MCF 10A (cell line): ENCODE results near the gene TRIM34. TPM values are rescaled to one million over a fixed set of nuclear protein-coding genes. Genes with fewer than 3 reads are reported as not detected.

Source experiments
- BruUV-seq: library from RNA; stranded (reverse); fragments of 400-500 nt; replicated peaks from 2 replicates; lab custom pipeline; 2021; lab: Mats Ljungman, UMichigan
- CTCF ChIA-PET: fragments of 300-600 bp; sonication (Branson Sonifier 250); formaldehyde crosslinking; extraction: SDS; loops from one replicate; lab custom pipeline; 2021; ENCODE audit warnings: antibody characterized with exemption, inconsistent platforms; lab: Yijun Ruan, JAX
- POLR2A ChIA-PET: fragments of 300-600, 350-650 bp; sonication (Branson Sonifier 250); formaldehyde crosslinking; extraction: SDS; loops from one replicate; lab custom pipeline; 2020; ENCODE audit warnings: antibody characterized with exemption, inconsistent platforms; lab: Yijun Ruan, JAX
- DNase-seq: peaks from one replicate; pipeline ENCODE4 v3.0.0-alpha.2; 2018; ENCODE audit not compliant: unreplicated experiment
- H3K27ac Mint-ChIP-seq: one replicate; pipeline ENCODE4 v1.8.0; 2022; ENCODE audit warnings: mild to moderate bottlenecking, low read depth, mixed read lengths; ENCODE audit not compliant: unreplicated experiment
- H3K27me3 Mint-ChIP-seq: one replicate; pipeline ENCODE4 v1.8.0; 2022; ENCODE audit warnings: mixed read lengths; ENCODE audit not compliant: insufficient read depth, unreplicated experiment
- H3K36me3 Mint-ChIP-seq: one replicate; pipeline ENCODE4 v1.8.0; 2022; ENCODE audit warnings: mild to moderate bottlenecking, moderate library complexity, mixed read lengths; ENCODE audit not compliant: insufficient read depth, unreplicated experiment
- H3K4me1 Mint-ChIP-seq: one replicate; pipeline ENCODE4 v1.8.0; 2022; ENCODE audit warnings: mixed read lengths; ENCODE audit not compliant: insufficient read depth, unreplicated experiment
- H3K4me3 Mint-ChIP-seq: one replicate; pipeline ENCODE4 v1.8.0; 2022; ENCODE audit warnings: mild to moderate bottlenecking, moderate library complexity, mixed read lengths; ENCODE audit not compliant: unreplicated experiment
- H3K9me3 Mint-ChIP-seq: one replicate; pipeline ENCODE4 v1.8.0; 2022; ENCODE audit warnings: mixed read lengths; ENCODE audit not compliant: unreplicated experiment
- CTCF ChIP-seq: fragments of 200-600 bp; IDR thresholded peaks from one replicate; pipeline ENCODE4 v1.8.0; 2022; ENCODE audit warnings: antibody characterized with exemption, mild to moderate bottlenecking; ENCODE audit not compliant: unreplicated experiment
- intact Hi-C: fragments of 100-400 bp; cut with micrococcal nuclease; formaldehyde crosslinking; loops from 2 replicates; pipeline ENCODE4 v1.14.1; 2022
- total RNA-seq: library from RNA; stranded (reverse); gene quantifications from 2 replicates; pipeline ENCODE4 v1.2.3, GENCODE V29; 2022

Gene TRIM34
- total RNA-seq, 1 experiment from 2014 or later: 0.96 TPM

DNA sequence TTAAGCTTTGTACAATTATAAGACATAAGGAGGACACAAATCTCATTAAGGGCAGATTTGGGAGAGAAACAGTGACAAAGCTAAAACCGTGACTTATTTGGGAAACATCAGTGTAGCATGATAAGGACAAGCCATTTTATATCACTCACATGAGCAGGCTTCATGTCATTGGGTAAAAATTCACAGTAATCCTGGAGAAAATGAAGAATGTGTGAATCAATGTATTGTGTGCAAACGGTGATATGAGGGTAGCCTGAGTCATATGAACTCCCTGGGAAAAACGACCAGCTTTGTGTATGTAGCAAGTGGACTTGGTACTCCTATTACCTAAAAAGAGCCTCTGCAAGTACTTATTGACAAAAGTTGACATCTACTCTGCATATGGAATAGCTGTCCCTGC lies 6.0 kb upstream of the TRIM34 start:
- Mint-ChIP-seq H3K36me3 (no peaks in the 10 kb centered on the region), H3K9me3 (no peaks in the 10 kb centered on the region), H3K27me3 (no peaks in the 10 kb centered on the region), H3K4me1 (peaks cover 17% of the 10 kb centered on the region), H3K27ac (no peak overlapping the region), H3K4me3 (no peak overlapping the region)
- ChIA-PET CTCF (interaction anchor here (0.8 to 1.1 kb wide), 4 partner anchors 10 to 143 kb away, joined by 3 to 4 read pairs (median 4); no protein-coding TSS in a partner anchor), POLR2A (interaction anchor here (0.9 to 4.3 kb wide), 3 partner anchors 13 to 66 kb away, joined by 3 to 14 read pairs (median 3); partner anchors contain the start of gene TRIM5)
- no TSS peak for BruUV-seq
- TF ChIP-seq CTCF: no peak
- no peak for DNase-seq
- intact Hi-C loops: no loop called here

DNA sequence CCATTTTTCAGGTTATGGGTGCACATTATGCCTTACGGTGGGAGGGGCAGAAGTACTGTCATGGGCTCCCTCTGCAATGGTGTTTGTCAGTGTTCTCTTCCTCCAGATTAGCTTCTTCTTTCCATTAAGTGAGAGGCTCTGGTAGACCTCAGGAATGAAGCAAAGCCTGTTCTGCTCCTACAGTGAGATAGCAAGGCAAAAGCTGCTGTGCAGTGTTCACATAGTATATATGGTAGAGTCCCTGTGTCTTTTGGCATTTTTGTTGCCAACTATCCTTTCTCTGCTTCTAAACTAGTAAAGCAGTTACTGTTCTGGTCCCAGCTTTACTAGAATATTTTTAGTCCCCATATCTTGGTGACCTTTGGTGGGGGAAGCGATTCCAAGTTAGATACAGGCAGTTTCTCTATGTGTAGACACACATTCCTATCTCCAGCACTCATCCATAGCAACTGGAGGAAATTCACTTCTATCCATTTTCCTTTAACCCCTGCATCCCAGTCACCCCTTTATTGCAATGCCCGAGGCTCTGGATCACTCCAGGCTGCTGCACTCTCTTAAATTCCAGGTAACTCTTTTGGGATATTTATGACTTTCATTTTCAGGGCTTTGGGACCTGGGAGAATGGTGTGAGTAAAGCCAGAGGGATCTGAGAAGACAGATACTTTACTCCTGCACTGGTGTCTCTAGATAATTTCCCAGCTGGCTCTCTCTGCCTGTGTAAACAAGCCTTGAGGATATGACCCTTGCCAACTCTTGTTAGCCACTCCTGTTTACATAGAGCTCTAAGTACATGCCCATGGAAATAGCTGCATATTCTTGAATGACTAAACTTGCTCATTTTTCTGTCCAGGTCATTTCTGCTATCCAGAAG lies 3.9 kb upstream of the TRIM34 start:
- ChIA-PET CTCF (interaction anchor here (0.7 to 3.4 kb wide), 9 partner anchors 15 to 188 kb away, joined by 3 to 16 read pairs (median 5); partner anchors contain the start of genes OR52N2 and TRIM5), POLR2A (interaction anchor here (1.1 to 4.3 kb wide), 5 partner anchors 15 to 69 kb away, joined by 3 to 14 read pairs (median 11); partner anchors contain the start of genes TRIM22, TRIM5 and TRIM6)
- intact Hi-C loops: no loop called here
- H3K4me3 Mint-ChIP-seq: no peak overlapping the region
- DNase-seq: peak; percentile 69
- peak overlapping the region; percentile 30 for H3K27ac Mint-ChIP-seq
- no peaks in the 10 kb centered on the region for H3K27me3 Mint-ChIP-seq
- no peaks in the 10 kb centered on the region for H3K36me3 Mint-ChIP-seq
- H3K9me3 Mint-ChIP-seq: no peaks in the 10 kb centered on the region
- H3K4me1 Mint-ChIP-seq: peaks cover 24% of the 10 kb centered on the region
- no peak for TF ChIP-seq CTCF
- no TSS peak for BruUV-seq

DNA sequence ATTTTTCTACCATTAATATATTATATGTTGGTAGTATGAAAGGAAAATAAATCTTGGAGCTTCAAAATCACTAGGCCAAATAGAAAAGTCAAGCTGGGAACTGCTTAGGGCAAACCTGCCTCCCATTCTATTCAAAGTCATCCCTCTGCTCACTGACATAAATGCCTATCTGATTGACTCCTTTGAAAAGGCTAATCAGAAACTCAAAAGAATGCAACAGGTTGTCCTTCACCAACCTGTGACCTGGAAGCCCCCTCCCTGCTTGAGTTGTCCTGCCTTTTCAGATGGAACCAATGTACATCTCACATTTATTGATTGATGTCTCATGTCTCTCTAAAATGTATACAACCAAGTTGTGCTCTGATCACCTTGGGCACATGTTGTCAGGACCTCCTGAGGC lies 3.2 kb upstream of the TRIM34 start:
- POLR2A ChIA-PET: interaction anchor here (1.8 to 4.3 kb wide), 4 partner anchors 16 to 68 kb away, joined by 6 to 14 read pairs (median 11); partner anchors contain the start of genes TRIM22, TRIM5 and TRIM6
- no TSS peak for BruUV-seq

More for the DNA sequence above, 3.2 kb upstream of the TRIM34 start:
- H3K4me1 Mint-ChIP-seq: peaks cover 31% of the 10 kb centered on the region
- CTCF ChIA-PET: interaction anchor here (0.7 to 3.4 kb wide), 7 partner anchors 16 to 188 kb away, joined by 3 to 16 read pairs (median 5); partner anchors contain the start of genes OR52N2 and TRIM5
- TF ChIP-seq CTCF: no peak
- no peaks in the 10 kb centered on the region for H3K9me3 Mint-ChIP-seq
- no peak overlapping the region for H3K4me3 Mint-ChIP-seq
- no peaks in the 10 kb centered on the region for H3K36me3 Mint-ChIP-seq
- intact Hi-C loops: no loop called here
- H3K27ac Mint-ChIP-seq: peak overlapping the region; percentile 30
- H3K27me3 Mint-ChIP-seq: no peaks in the 10 kb centered on the region
- no peak for DNase-seq
